Left lung (tissue), 10 donors: ENCODE data around the gene PRKCE. TPM values are rescaled to one million over a fixed set of nuclear protein-coding genes. Genes with fewer than 3 reads are reported as not detected.

Source experiments
- ATAC-seq: fragments of 200-7000 bp; cut with Tn5 transposase; one replicate; pipeline ENCODE4 v1.9.1; 2020; ENCODE audit warnings: moderate library complexity
- DNase-seq, 4 donors: peaks; one replicate each; pipeline ENCODE4 v3.0.0-alpha.2; 2013 to 2020
- H3K27ac ChIP-seq, 2 donors: fragments of 200-600 bp; sonication (generic) in 1 of 2; one replicate each; pipeline versions ENCODE4 v1.5.0 to v1.8.0; 2020 to 2021
- H3K27me3 ChIP-seq, 2 donors: fragments of 200-600 bp; sonication (generic) in 1 of 2; one replicate each; pipeline versions ENCODE4 v1.5.0 to v1.8.0; 2020 to 2021
- H3K36me3 ChIP-seq, 2 donors: fragments of 200-600 bp; sonication (generic) in 1 of 2; one replicate each; pipeline versions ENCODE4 v1.5.0 to v1.8.0; 2020 to 2021
- H3K4me1 ChIP-seq, 2 donors: fragments of 200-600 bp; one replicate each; pipeline ENCODE4 v1.8.0; 2021
- H3K4me3 ChIP-seq, 2 donors: fragments of 200-600 bp; sonication (generic) in 1 of 2; one replicate each; pipeline versions ENCODE4 v1.5.0 to v1.8.0; 2020 to 2021; ENCODE audit warnings: mild to moderate bottlenecking in 1 of 2
- H3K9me3 ChIP-seq, 2 donors: fragments of 200-600 bp; sonication (generic) in 1 of 2; one replicate each; pipeline versions ENCODE4 v1.5.0 to v1.8.0; 2020 to 2021
- CTCF ChIP-seq, 2 donors: fragments of 200-600 bp; sonication (generic) in 1 of 2; IDR thresholded peaks; one replicate each; pipeline versions ENCODE4 v1.5.0 to v1.8.0; 2021; ENCODE audit warnings: antibody characterized with exemption in 2 of 2
- intact Hi-C, 2 donors: fragments of 100-400 bp; cut with DNase I; formaldehyde crosslinking; loops; one replicate each; pipeline versions ENCODE4 v1.11.2 to v1.14.2; 2022
- polyA plus RNA-seq, 6 donors: library from polyadenylated mRNA; unstranded; fragments of 120-200 nt; gene quantifications; one replicate each; pipeline ENCODE4 v1.2.1, GENCODE V29; 2013; ENCODE audit not compliant: insufficient read length in 6 of 6
- total RNA-seq, 2 donors: library from RNA; stranded (reverse); fragmentation: NEBNext Ultra II Directional; extraction: Animal tissue kit (Norgen Biotek cat#: 25700); gene quantifications; one replicate each; pipeline ENCODE4 v1.2.1, GENCODE V29; 2021
- donor health status: DM: no; HTN: yes; CAD: no.
- donor health status: DM: no; HTN: no; CAD: no.

Gene PRKCE
- total and polyA plus RNA-seq, 8 donors, result 12.0 to 56.9 (median 14.7) TPM

DNA sequence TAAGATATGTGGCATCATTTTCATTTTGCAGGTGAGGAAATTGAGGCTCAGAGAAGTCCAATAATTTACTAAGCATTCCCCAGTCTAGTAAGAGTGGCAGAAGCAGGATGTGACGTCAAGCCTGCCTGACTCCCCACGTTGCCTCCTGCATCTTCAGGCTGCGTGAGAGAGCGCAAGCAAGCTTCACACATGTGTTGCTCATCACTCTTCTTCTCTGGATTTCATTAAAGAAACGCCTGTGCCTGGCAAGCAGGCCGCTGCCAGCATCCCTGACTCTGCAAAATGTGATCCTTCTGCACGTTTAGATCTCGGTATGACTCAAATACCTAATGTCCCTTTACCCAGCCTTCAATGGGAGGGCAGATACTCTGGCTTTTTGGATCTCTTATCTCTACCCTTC is 96.8 kb downstream of the PRKCE start:
- no peak for ATAC-seq
- intact Hi-C loops, result no loop called here

GRCh38 chr2:45750001-45750400 is 98.5 kb downstream of the PRKCE start:
- H3K9me3 ChIP-seq, result peaks cover 0 to 5% of the 10 kb centered on the region in 2 donors
- H3K4me3 ChIP-seq, result no peak overlapping the region
- intact Hi-C loops, result no loop called here
- no peak for TF ChIP-seq CTCF (IDR thresholded peaks at IDR 0.05)
- ATAC-seq (no peak), DNase-seq (no peak)
- no peak overlapping the region for H3K27ac ChIP-seq
- no peaks in the 10 kb centered on the region for H3K36me3 ChIP-seq
- peaks cover 0 to 8% of the 10 kb centered on the region in 2 donors for H3K4me1 ChIP-seq
- H3K27me3 ChIP-seq, result no peaks in the 10 kb centered on the region

More for the DNA sequence above, 96.8 kb downstream of the PRKCE start:
- no peaks in the 10 kb centered on the region for H3K36me3 ChIP-seq
- H3K4me3 ChIP-seq, result no peak overlapping the region
- no peak for TF ChIP-seq CTCF (IDR thresholded peaks at IDR 0.05)
- no peak overlapping the region for H3K27ac ChIP-seq
- DNase-seq, result no peak
- no peaks in the 10 kb centered on the region for H3K27me3 ChIP-seq
- H3K9me3 ChIP-seq, result peaks cover 0 to 5% of the 10 kb centered on the region in 2 donors
- H3K4me1 ChIP-seq, result peaks cover 0 to 18% of the 10 kb centered on the region in 2 donors

GRCh38 chr2:45750484-45750883 is 99.0 kb downstream of the PRKCE start:
- intact Hi-C loops, result no loop called here

GRCh38 chr2:45753381-45753780 is 101.9 kb downstream of the PRKCE start:
- intact Hi-C loops, result no loop called here
- no peaks in the 10 kb centered on the region for H3K27me3 ChIP-seq
- peaks cover 0 to 5% of the 10 kb centered on the region in 2 donors for H3K4me1 ChIP-seq
- ATAC-seq, result no peak
- H3K27ac ChIP-seq, result no peak overlapping the region
- H3K4me3 ChIP-seq, result no peak overlapping the region
- TF ChIP-seq CTCF (IDR thresholded peaks at IDR 0.05), result no peak
- no peak for DNase-seq
- H3K9me3 ChIP-seq, result no peaks in the 10 kb centered on the region
- no peaks in the 10 kb centered on the region for H3K36me3 ChIP-seq

More at GRCh38 chr2:45750484-45750883, 99.0 kb downstream of the PRKCE start:
- ATAC-seq (no peak), DNase-seq (no peak)
- Histone ChIP-seq H3K9me3 (peaks cover 0 to 5% of the 10 kb centered on the region in 2 donors), H3K27me3 (no peaks in the 10 kb centered on the region), H3K4me3 (no peak overlapping the region), H3K4me1 (peaks cover 0 to 5% of the 10 kb centered on the region in 2 donors), H3K27ac (no peak overlapping the region), H3K36me3 (no peaks in the 10 kb centered on the region)
- no peak for TF ChIP-seq CTCF (IDR thresholded peaks at IDR 0.05)

DNA sequence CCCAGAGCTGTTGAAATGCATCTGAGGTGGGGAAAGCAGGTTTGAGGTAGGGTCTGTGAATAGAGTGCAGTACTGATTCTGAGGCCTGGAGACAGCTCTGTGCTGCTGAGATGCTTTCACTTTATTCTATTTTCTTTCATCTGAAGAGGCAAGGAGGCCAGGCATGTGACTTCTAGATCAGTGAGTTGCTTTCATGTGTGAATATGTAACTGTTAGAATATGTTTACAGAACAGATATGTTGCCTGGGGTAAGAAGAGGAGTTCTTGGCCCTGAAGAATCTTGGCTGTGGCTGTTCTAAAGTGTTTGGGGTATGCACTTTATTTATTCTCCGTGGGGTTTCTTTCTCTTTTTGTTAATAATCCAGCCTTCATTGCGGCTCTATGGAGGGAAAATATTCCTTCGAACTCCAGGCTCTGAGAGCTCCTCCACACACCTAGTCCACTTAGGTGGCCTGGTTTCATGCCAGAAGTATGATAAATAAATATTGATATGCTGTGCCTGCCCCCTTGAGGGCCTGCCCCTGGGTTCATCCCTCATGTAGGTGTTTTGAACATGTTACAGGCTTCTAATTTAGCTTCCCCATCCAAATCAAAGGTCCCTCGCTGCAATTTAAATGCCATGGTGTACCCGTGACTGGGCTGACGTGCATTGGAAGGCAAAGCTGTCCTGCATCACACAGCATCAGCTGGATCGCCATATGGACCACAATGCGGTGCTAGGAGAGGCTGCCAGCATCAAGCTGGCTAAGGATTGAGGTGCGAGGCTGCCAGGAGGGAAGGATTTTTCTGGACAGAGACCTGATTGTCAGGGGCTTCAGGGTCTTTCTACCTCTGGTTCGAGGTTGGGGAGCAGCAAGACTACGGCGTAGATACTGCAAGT is 102.9 kb downstream of the PRKCE start:
- Histone ChIP-seq H3K9me3 (no peaks in the 10 kb centered on the region), H3K27me3 (no peaks in the 10 kb centered on the region), H3K27ac (no peak overlapping the region), H3K4me3 (no peak overlapping the region), H3K36me3 (no peaks in the 10 kb centered on the region), H3K4me1 (peaks cover 0 to 5% of the 10 kb centered on the region in 2 donors)
- peak; percentile 49 for ATAC-seq
- peak in 1 of 4 donors; percentile 33 for DNase-seq
- intact Hi-C loops, result no loop called here
- no peak for TF ChIP-seq CTCF (IDR thresholded peaks at IDR 0.05)
